NB4 (cell line): ENCODE data around the gene DLGAP4.

Experiments
- DNase-seq: peaks from one replicate; pipeline ENCODE4 v3.0.0; 2010; ENCODE audit warnings: low read depth
- H3K4me3 ChIP-seq: one replicate; pipeline ENCODE4 v1.5.1; 2011; ENCODE audit warnings: mild to moderate bottlenecking, low read depth, low read length, moderate library complexity
- CTCF ChIP-seq: IDR thresholded peaks from one replicate; pipeline ENCODE4 v1.5.1; 2012; ENCODE audit warnings: low read depth, low read length
- MAX ChIP-seq: IDR thresholded peaks from 2 replicates; pipeline ENCODE4 v1.6.1; 2011; ENCODE audit warnings: low read depth, low read length
- MYC ChIP-seq: IDR thresholded peaks from 2 replicates; pipeline ENCODE4 v1.6.1; 2011; ENCODE audit warnings: low read depth, low read length
- POLR2A ChIP-seq: IDR thresholded peaks from 2 replicates; pipeline ENCODE4 v1.6.1; 2011; ENCODE audit warnings: mild to moderate bottlenecking; ENCODE audit not compliant: insufficient read length; ENCODE audit errors: extremely low read depth

The DLGAP4 gene

GRCh38 chr20:36275441-36276189 lies 30.5 kb upstream of the DLGAP4 start:
- TF ChIP-seq POLR2A (no peak), MYC (no peak), MAX (no peak), CTCF (no peak)
- no peak for DNase-seq
- H3K4me3 ChIP-seq, result no peak overlapping the region

GRCh38 chr20:36277546-36277945 lies 28.6 kb upstream of the DLGAP4 start:
- TF ChIP-seq MYC (no peak), MAX (no peak), POLR2A (no peak), CTCF (no peak)
- no peak overlapping the region for H3K4me3 ChIP-seq

GRCh38 chr20:36279362-36279761 lies 26.8 kb upstream of the DLGAP4 start:
- no peak for TF ChIP-seq POLR2A
- TF ChIP-seq MYC, result no peak
- no peak for TF ChIP-seq CTCF
- TF ChIP-seq MAX, result no peak
- no peak for DNase-seq

More at GRCh38 chr20:36277546-36277945, 28.6 kb upstream of the DLGAP4 start:
- no peak for DNase-seq

GRCh38 chr20:36279776-36280175 lies 26.4 kb upstream of the DLGAP4 start:
- no peak overlapping the region for H3K4me3 ChIP-seq
- TF ChIP-seq MAX, result no peak
- TF ChIP-seq MYC, result no peak
- TF ChIP-seq POLR2A, result no peak
- TF ChIP-seq CTCF, result no peak
- no peak for DNase-seq

More at GRCh38 chr20:36279362-36279761, 26.8 kb upstream of the DLGAP4 start:
- H3K4me3 ChIP-seq, result no peak overlapping the region

GRCh38 chr20:36281785-36282380 lies 24.3 kb upstream of the DLGAP4 start:
- TF ChIP-seq MAX, result no peak
- TF ChIP-seq CTCF, result no peak
- no peak for DNase-seq
- H3K4me3 ChIP-seq, result no peak overlapping the region

- H3K4me3 ChIP-seq, result no peak overlapping the region
- DNase-seq, result no peak
- TF ChIP-seq MAX (no peak), CTCF (no peak)
These were observed 21.4 kb upstream of the DLGAP4 start for GRCh38 chr20:36284751-36285150.
